AG09319 (cell line): ENCODE results near the gene STAG2.
A peak's percentile ranks its signal among the peaks of the same experiment; 100 is the strongest.
"Not testable (repeated sequence)": the region's sequence is repeated elsewhere in the genome, so short reads cannot be mapped to it uniquely, and the experiment has no call there.

Experiments
- DNase-seq: peaks from one replicate; pipeline ENCODE4 v3.0.0-alpha.2; 2010; ENCODE audit warnings: low read depth; ENCODE audit errors: extremely low read depth
- CTCF ChIP-seq: IDR thresholded peaks from 2 replicates; pipeline ENCODE4 v1.5.1; 2011; ENCODE audit warnings: low read depth, mild to moderate bottlenecking, inconsistent platforms, low read length, moderate library complexity

The STAG2 gene

GRCh38 chrX:124093222-124093621, 131.7 kb downstream of the STAG2 start:
- no peak for DNase-seq
- TF ChIP-seq CTCF, result no peak

- DNase-seq, result no peak
- no peak for TF ChIP-seq CTCF
Measured at GRCh38 chrX:124097116-124097515, 135.6 kb downstream of the STAG2 start.

GRCh38 chrX:124098089-124098488, 136.6 kb downstream of the STAG2 start:
- DNase-seq, result peak; percentile 3
- TF ChIP-seq CTCF, result peak; percentile 60

- TF ChIP-seq CTCF, result no peak
- no peak for DNase-seq
Measured at GRCh38 chrX:124103966-124104365, 142.5 kb downstream of the STAG2 start.

GRCh38 chrX:124104512-124104911, 143.0 kb downstream of the STAG2 start:
- DNase-seq, result not testable (repeated sequence)

- no peak for DNase-seq
Measured at GRCh38 chrX:124113621-124114600, 152.4 kb downstream of the STAG2 start.

GRCh38 chrX:124117325-124117724, 155.8 kb downstream of the STAG2 start:
- DNase-seq, result no peak
- TF ChIP-seq CTCF, result no peak

More at GRCh38 chrX:124113621-124114600, 152.4 kb downstream of the STAG2 start:
- no peak for TF ChIP-seq CTCF

GRCh38 chrX:124125471-124125870, 164.0 kb downstream of the STAG2 start:
- TF ChIP-seq CTCF, result no peak
- no peak for DNase-seq
